Heart right ventricle (tissue), 16 donors: Measurements from ENCODE around the gene FAM120A. TPM values are rescaled to one million over a fixed set of nuclear protein-coding genes. Genes with fewer than 3 reads are reported as not detected.

Experiments
- ATAC-seq, 8 donors: fragments of 200-7000 bp; cut with Tn5 transposase; one replicate each; pipeline ENCODE4 v1.9.1; 2020; ENCODE audit warnings: mild to moderate bottlenecking in 8 of 8, moderate library complexity in 8 of 8, moderate number of reproducible peaks in 1 of 8
- DNase-seq, 2 donors: peaks; one replicate each; pipeline ENCODE4 v3.0.0-alpha.2; 2020
- H3K27ac ChIP-seq, 10 donors: fragments of 200-600 bp; sonication (generic) in 2 of 10; one replicate each; pipeline versions ENCODE4 v1.5.0 to v1.8.0; 2020 to 2022; ENCODE audit warnings: mild to moderate bottlenecking in 3 of 10
- H3K27me3 ChIP-seq, 7 donors: fragments of 200-600 bp; one replicate each; pipeline ENCODE4 v1.8.0; 2021 to 2022; ENCODE audit warnings: mild to moderate bottlenecking in 2 of 7
- H3K36me3 ChIP-seq, 9 donors: fragments of 200-600 bp; sonication (generic) in 1 of 9; one replicate each; pipeline versions ENCODE4 v1.5.0 to v1.8.0; 2020 to 2022; ENCODE audit warnings: mild to moderate bottlenecking in 2 of 9
- H3K4me1 ChIP-seq, 9 donors: fragments of 200-600 bp; sonication (generic) in 1 of 9; one replicate each; pipeline versions ENCODE4 v1.5.0 to v1.8.0; 2020 to 2022; ENCODE audit warnings: mild to moderate bottlenecking in 4 of 9
- H3K4me3 ChIP-seq, 10 donors: fragments of 200-600 bp; sonication (generic) in 2 of 10; one replicate each; pipeline versions ENCODE4 v1.5.0 to v1.8.0; 2020 to 2022; ENCODE audit warnings: mild to moderate bottlenecking in 7 of 10, moderate library complexity in 2 of 10
- H3K9me3 ChIP-seq, 11 donors: fragments of 200-600 bp in 10 of 11; sonication (generic) in 2 of 11; one replicate each; pipeline versions ENCODE4 v1.5.0 to v1.8.0; 2013 to 2022; ENCODE audit warnings: mild to moderate bottlenecking in 2 of 11, control low read depth in 1 of 11, moderate library complexity in 1 of 11
- whole genome bisulfite sequencing, 2 donors: extraction: QIAGEN DNeasy Blood & Tissue Kit; methylation state at CpG; one replicate each; pipeline ENCODE4 v1.1.7; 2013; ENCODE audit warnings: inconsistent platforms in 1 of 2; 5-methylcytosine and 5-hydroxymethylcytosine counted together
- intact Hi-C, 10 donors: fragments of 100-400 bp; cut with DNase I; formaldehyde crosslinking; loops; one replicate each; pipeline versions ENCODE4 v1.11.1 to v1.14.2; 2022
- polyA plus RNA-seq, 2 donors: library from polyadenylated mRNA; stranded (reverse); fragments of 200-250 nt; gene quantifications; one replicate each; pipeline ENCODE4 v1.2.3, GENCODE V29; 2013
- total RNA-seq, 10 donors: library from RNA; stranded (reverse); fragmentation: NEBNext Ultra II Directional in 3 of 10; extraction: Animal tissue kit (Norgen Biotek cat#: 25700) in 3 of 10; gene quantifications; one replicate each; pipeline versions ENCODE4 v1.2.1 to v1.2.4, GENCODE V29; 2021 to 2023
- TF ChIP-seq, protein P1 (sequence below), 9 donors: fragments of 200-600 bp; sonication (generic) in 2 of 9; IDR thresholded peaks; one replicate each; pipeline versions ENCODE4 v1.5.0 to v1.8.0; 2021 to 2022; ENCODE audit warnings: antibody characterized with exemption in 9 of 9, mild to moderate bottlenecking in 5 of 9, moderate library complexity in 1 of 9
- donor health status: Arrhythmogenic right ventricular cardiomyopathy.
- donor health status: ischemic (EF 13 %, LVEDD 7.1; RV severe dilation, severe dysfunction).
- donor health status: healthy with polysubstance abuse.
- donor health status: DM: no; HTN: yes; CAD: no.
- donor health status: DM: no; HTN: no; CAD: no.
- donor health status: ischemic (EF 25% LVEDD 6.9; RV normal size, moderate dysfunction).
- donor health status: ischemic (EF 25% LVEDD 5.7; RV mildly dilated, moderate dysfunction).
- donor health status: healthy.
- donor health status: DM: yes; HTN: yes; CAD: no.
- donor health status: Ischemic cardiomyopathy.
- donor health status: ischemic (EF 35%, LVEDD 5.7; RV mildly dilated, moderate dysfunction).
- donor health status: nonischemic (EF 11% LVEDD 7.7; RV severe dilation, severe dysfunction).
- donor health status: DM: yes; HTN: yes; CAD: no.
- donor health status: PGD.
- donor health status: ischemic (EF 29% LVEDD 5.4; RV normal size, mild dysfunction).
- donor health status: nonischemic (EF 23%, LVEDD 6.1; RV moderate dilation, normal function).

The FAM120A gene
- total and polyA plus RNA-seq, 12 donors: 42.2 to 126 (median 104) TPM

- Histone ChIP-seq H3K27ac (no peak overlapping the region), H3K9me3 (no peaks in the 10 kb centered on the region), H3K36me3 (no peaks in the 10 kb centered on the region), H3K27me3 (no peaks in the 10 kb centered on the region), H3K4me1 (peaks cover 25 to 88% (median 71%) of the 10 kb centered on the region in 9 donors), H3K4me3 (no peak overlapping the region)
- intact Hi-C loops: loop anchor here in 2 of 10 donors (1.0 to 10.0 kb wide), 2 partner anchors 29 to 64 kb away; no protein-coding TSS in a partner anchor
- no peak for ATAC-seq
- WGBS, 2 donors: 68 to 73% methylated on average over 8 of the region's 8 CpGs
- no peak for DNase-seq
- TF ChIP-seq, protein P1, sequence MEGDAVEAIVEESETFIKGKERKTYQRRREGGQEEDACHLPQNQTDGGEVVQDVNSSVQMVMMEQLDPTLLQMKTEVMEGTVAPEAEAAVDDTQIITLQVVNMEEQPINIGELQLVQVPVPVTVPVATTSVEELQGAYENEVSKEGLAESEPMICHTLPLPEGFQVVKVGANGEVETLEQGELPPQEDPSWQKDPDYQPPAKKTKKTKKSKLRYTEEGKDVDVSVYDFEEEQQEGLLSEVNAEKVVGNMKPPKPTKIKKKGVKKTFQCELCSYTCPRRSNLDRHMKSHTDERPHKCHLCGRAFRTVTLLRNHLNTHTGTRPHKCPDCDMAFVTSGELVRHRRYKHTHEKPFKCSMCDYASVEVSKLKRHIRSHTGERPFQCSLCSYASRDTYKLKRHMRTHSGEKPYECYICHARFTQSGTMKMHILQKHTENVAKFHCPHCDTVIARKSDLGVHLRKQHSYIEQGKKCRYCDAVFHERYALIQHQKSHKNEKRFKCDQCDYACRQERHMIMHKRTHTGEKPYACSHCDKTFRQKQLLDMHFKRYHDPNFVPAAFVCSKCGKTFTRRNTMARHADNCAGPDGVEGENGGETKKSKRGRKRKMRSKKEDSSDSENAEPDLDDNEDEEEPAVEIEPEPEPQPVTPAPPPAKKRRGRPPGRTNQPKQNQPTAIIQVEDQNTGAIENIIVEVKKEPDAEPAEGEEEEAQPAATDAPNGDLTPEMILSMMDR (IDR thresholded peaks at IDR 0.05): no peak
These were observed 139.2 kb downstream of the FAM120A start for GRCh38 chr9:93590609-93591234.

GRCh38 chr9:93591301-93592007 lies 140.0 kb downstream of the FAM120A start:
- intact Hi-C loops: loop anchor here in 1 of 10 donors (10.0 kb wide), 1 partner anchor 63 kb away; no protein-coding TSS in a partner anchor
- no peaks in the 10 kb centered on the region for H3K9me3 ChIP-seq
- TF ChIP-seq, protein P1 (IDR thresholded peaks at IDR 0.05): no peak
- H3K4me1 ChIP-seq: peaks cover 19 to 84% (median 64%) of the 10 kb centered on the region in 9 donors
- DNase-seq (no peak), ATAC-seq (no peak)
- no peaks in the 10 kb centered on the region for H3K36me3 ChIP-seq
- no peak overlapping the region for H3K4me3 ChIP-seq
- WGBS, 2 donors: 66 to 69% methylated on average over 13 of the region's 13 CpGs
- H3K27ac ChIP-seq: peak overlapping the region in 1 of 10 donors; percentile 1
- no peaks in the 10 kb centered on the region for H3K27me3 ChIP-seq

GRCh38 chr9:93592008-93592642 lies 140.6 kb downstream of the FAM120A start:
- no peak overlapping the region for H3K27ac ChIP-seq
- H3K4me1 ChIP-seq: peaks cover 19 to 77% (median 58%) of the 10 kb centered on the region in 9 donors

DNA sequence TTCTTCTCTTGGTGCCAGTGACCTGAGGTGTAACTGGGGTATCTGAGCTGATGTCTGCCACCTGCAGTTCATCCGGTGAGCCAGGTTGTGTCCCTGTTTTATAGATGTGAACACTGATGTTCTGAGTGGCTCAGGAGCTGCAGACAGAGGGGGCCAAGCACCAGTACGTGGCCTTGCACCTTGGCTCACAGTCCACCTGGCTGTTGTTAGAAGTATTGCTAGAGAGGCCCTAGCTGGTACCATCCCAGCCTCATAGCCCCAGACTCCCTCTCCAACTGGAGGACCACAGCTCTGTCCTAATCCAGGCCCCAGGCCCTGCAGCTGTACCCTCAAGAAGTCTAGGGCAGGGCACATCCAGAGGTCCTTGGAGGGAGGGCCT lies 141.1 kb downstream of the FAM120A start:
- H3K9me3 ChIP-seq: no peaks in the 10 kb centered on the region
- TF ChIP-seq, protein P1 (IDR thresholded peaks at IDR 0.05): no peak
- no peak for DNase-seq
- WGBS, 2 donors: 72 to 80% methylated on average over 2 of the region's 2 CpGs
- no peak overlapping the region for H3K27ac ChIP-seq
- no peak for ATAC-seq
- H3K4me1 ChIP-seq: peaks cover 19 to 74% (median 56%) of the 10 kb centered on the region in 9 donors
- H3K36me3 ChIP-seq: no peaks in the 10 kb centered on the region
- H3K27me3 ChIP-seq: no peaks in the 10 kb centered on the region
- no peak overlapping the region for H3K4me3 ChIP-seq
- intact Hi-C loops: loop anchor here in 1 of 10 donors (10.0 kb wide), 1 partner anchor 62 kb away; no protein-coding TSS in a partner anchor

More at GRCh38 chr9:93592008-93592642, 140.6 kb downstream of the FAM120A start:
- no peaks in the 10 kb centered on the region for H3K9me3 ChIP-seq
- TF ChIP-seq, protein P1 (IDR thresholded peaks at IDR 0.05): no peak
- no peaks in the 10 kb centered on the region for H3K36me3 ChIP-seq
- WGBS, 2 donors: 90 to 93% methylated on average over 8 of the region's 8 CpGs
- intact Hi-C loops: loop anchor here in 1 of 10 donors (10.0 kb wide), 1 partner anchor 63 kb away; no protein-coding TSS in a partner anchor
- DNase-seq: no peak
- ATAC-seq: no peak
- no peak overlapping the region for H3K4me3 ChIP-seq
- H3K27me3 ChIP-seq: no peaks in the 10 kb centered on the region
